H1 (cell line): ENCODE data around the gene MLKL.

Experiments
- ASH2L ChIP-seq: fragments of 200-600, 300-600 bp; sonication (generic); IDR thresholded peaks from one replicate; pipeline ENCODE4 v1.7.1; 2017; ENCODE audit warnings: low read length
- ATF2 ChIP-seq: IDR thresholded peaks from 2 replicates; pipeline ENCODE4 v1.6.1; 2012; ENCODE audit warnings: low read length, inconsistent platforms
- CEBPB ChIP-seq: IDR thresholded peaks from 2 replicates; pipeline ENCODE4 v1.6.1; 2012; ENCODE audit warnings: low read depth, low read length
- CTCF ChIP-seq, 3 experiments: IDR thresholded peaks; 1 replicate in 2 of 3; 2 replicates in 1 of 3; pipeline versions ENCODE4 v1.5.1 to v1.6.1; 2011; ENCODE audit warnings: low read length in 3 of 3, mild to moderate bottlenecking in 3 of 3, inconsistent platforms in 2 of 3, low read depth in 1 of 3, moderate library complexity in 1 of 3; ENCODE audit not compliant: insufficient read depth in 1 of 3; ENCODE audit errors: control extremely low read depth in 1 of 3
- EZH2 ChIP-seq: fragments of 200-600 bp; sonication (generic); IDR thresholded peaks from 2 replicates; pipeline ENCODE4 v1.7.1; 2012; ENCODE audit warnings: low read depth, mild to moderate bottlenecking, moderate library complexity, low read length, inconsistent platforms; ENCODE audit not compliant: severe bottlenecking
- GABPA ChIP-seq: IDR thresholded peaks from 2 replicates; pipeline ENCODE4 v1.6.1; 2011; ENCODE audit warnings: mild to moderate bottlenecking, low read length, moderate library complexity, borderline replicate concordance; ENCODE audit not compliant: insufficient read depth
- POLR2A ChIP-seq, 2 experiments: IDR thresholded peaks; 1 replicate in 1 of 2; 2 replicates in 1 of 2; pipeline ENCODE4 v1.6.1; 2011; ENCODE audit warnings: low read depth in 2 of 2, low read length in 2 of 2, mild to moderate bottlenecking in 2 of 2; ENCODE audit errors: control extremely low read depth in 1 of 2
- POU5F1 ChIP-seq: IDR thresholded peaks from 2 replicates; pipeline ENCODE4 v1.6.1; 2011; ENCODE audit warnings: low read depth, mild to moderate bottlenecking, low read length, moderate library complexity
- RNF2 ChIP-seq: fragments of 200-900, 300-1000 bp; sonication (generic); IDR thresholded peaks from 2 replicates; pipeline ENCODE4 v1.7.1; 2016; ENCODE audit warnings: borderline replicate concordance, low read depth, mild to moderate bottlenecking, antibody characterized with exemption, low read length; ENCODE audit not compliant: poor library complexity, severe bottlenecking; ENCODE audit errors: missing control alignments
- SP1 ChIP-seq: IDR thresholded peaks from 2 replicates; pipeline ENCODE4 v1.6.1; 2011; ENCODE audit warnings: low read depth, low read length
- ZNF274 ChIP-seq: IDR thresholded peaks from 2 replicates; pipeline ENCODE4 v1.7.0; 2012; ENCODE audit warnings: low read length, borderline replicate concordance; ENCODE audit errors: extremely low read depth
- TF ChIP-seq, protein P1 (sequence below): IDR thresholded peaks from 2 replicates; pipeline ENCODE4 v1.6.1; 2011; ENCODE audit warnings: low read length, improper control_type of control experiment

- TF ChIP-seq CTCF (IDR thresholded peaks at IDR 0.05; ENCODE audit: control extremely low read depth in 1 of 3, insufficient read depth in 1 of 3, low read depth in 1 of 3, low read length in 3 of 3), result no peak
- no peak for TF ChIP-seq GABPA
- no peak for TF ChIP-seq CEBPB
- TF ChIP-seq SP1, result no peak
- TF ChIP-seq ATF2, result no peak
- TF ChIP-seq, protein P1, sequence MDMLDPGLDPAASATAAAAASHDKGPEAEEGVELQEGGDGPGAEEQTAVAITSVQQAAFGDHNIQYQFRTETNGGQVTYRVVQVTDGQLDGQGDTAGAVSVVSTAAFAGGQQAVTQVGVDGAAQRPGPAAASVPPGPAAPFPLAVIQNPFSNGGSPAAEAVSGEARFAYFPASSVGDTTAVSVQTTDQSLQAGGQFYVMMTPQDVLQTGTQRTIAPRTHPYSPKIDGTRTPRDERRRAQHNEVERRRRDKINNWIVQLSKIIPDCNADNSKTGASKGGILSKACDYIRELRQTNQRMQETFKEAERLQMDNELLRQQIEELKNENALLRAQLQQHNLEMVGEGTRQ, result no peak
- no peak for TF ChIP-seq ASH2L
- TF ChIP-seq POU5F1, result no peak
- no peak for TF ChIP-seq ZNF274
- no peak for TF ChIP-seq RNF2
- TF ChIP-seq EZH2, result no peak
- TF ChIP-seq POLR2A (IDR thresholded peaks at IDR 0.05; ENCODE audit: control extremely low read depth in 1 of 2, low read depth in 2 of 2, low read length in 2 of 2), result no peak
Measured at GRCh38 chr16:74700116-74700437, 585 bp downstream of the MLKL start.
